H9 (cell line): ENCODE measurements around the gene TNFRSF18. TPM values are rescaled to one million over a fixed set of nuclear protein-coding genes. Genes with fewer than 3 reads are reported as not detected.

ENCODE experiments used
- DNase-seq: peaks from one replicate; pipeline ENCODE4 v3.0.0-alpha.2; 2017
- H2AFZ ChIP-seq: one replicate; pipeline ENCODE4 v1.6.1; 2013; ENCODE audit warnings: mild to moderate bottlenecking, low read length, control low read depth, moderate library complexity
- H2AK5ac ChIP-seq: 2 replicates; pipeline ENCODE4 v1.6.1; 2013; ENCODE audit warnings: low read length, control low read depth, mixed read lengths; ENCODE audit not compliant: insufficient read length
- H2BK120ac ChIP-seq: one replicate; pipeline ENCODE4 v1.6.1; 2013; ENCODE audit warnings: low read depth, mild to moderate bottlenecking, low read length, control low read depth, inconsistent platforms; ENCODE audit not compliant: poor library complexity, severe bottlenecking
- H2BK12ac ChIP-seq: 2 replicates; pipeline ENCODE4 v1.6.1; 2013; ENCODE audit warnings: low read length, control low read depth, mixed read lengths, low read depth; ENCODE audit not compliant: insufficient read length
- H2BK15ac ChIP-seq: 2 replicates; pipeline ENCODE4 v1.6.1; 2013; ENCODE audit warnings: low read depth, low read length, control low read depth
- H2BK20ac ChIP-seq: one replicate; pipeline ENCODE4 v1.6.1; 2013; ENCODE audit warnings: low read depth, mild to moderate bottlenecking, low read length, control low read depth, inconsistent platforms; ENCODE audit not compliant: poor library complexity, severe bottlenecking
- H2BK5ac ChIP-seq: 2 replicates; pipeline ENCODE4 v1.6.1; 2013; ENCODE audit warnings: low read length, control low read depth, mixed read lengths; ENCODE audit not compliant: insufficient read length
- H3K14ac ChIP-seq: 2 replicates; pipeline ENCODE4 v1.6.1; 2013; ENCODE audit warnings: low read length, control low read depth; ENCODE audit not compliant: insufficient read depth
- H3K18ac ChIP-seq: 2 replicates; pipeline ENCODE4 v1.6.1; 2013; ENCODE audit warnings: low read depth, mild to moderate bottlenecking, mixed read lengths, low read length, control low read depth; ENCODE audit not compliant: insufficient read length
- H3K23ac ChIP-seq: 2 replicates; pipeline ENCODE4 v1.6.1; 2013; ENCODE audit warnings: low read length, control low read depth, mixed read lengths, low read depth; ENCODE audit not compliant: insufficient read length
- H3K23me2 ChIP-seq: 2 replicates; pipeline ENCODE4 v1.6.1; 2013; ENCODE audit warnings: low read depth, mild to moderate bottlenecking, mixed read lengths, low read length, control low read depth; ENCODE audit not compliant: insufficient read length, poor library complexity, severe bottlenecking
- H3K27ac ChIP-seq: 2 replicates; pipeline ENCODE4 v1.5.1; 2013; ENCODE audit warnings: low read length, control low read depth, mixed read lengths, low read depth; ENCODE audit not compliant: insufficient read length
- H3K27me3 ChIP-seq: 2 replicates; pipeline ENCODE4 v1.6.1; 2013; ENCODE audit warnings: low read length, control low read depth, inconsistent platforms; ENCODE audit not compliant: insufficient read depth
- H3K4ac ChIP-seq: 2 replicates; pipeline ENCODE4 v1.6.1; 2013; ENCODE audit warnings: low read depth, mild to moderate bottlenecking, control low read depth, inconsistent platforms, low read length, moderate library complexity
- H3K4me1 ChIP-seq: 2 replicates; pipeline ENCODE4 v1.6.1; 2013; ENCODE audit warnings: low read length, control low read depth, inconsistent platforms; ENCODE audit not compliant: insufficient read depth
- H3K4me2 ChIP-seq: 2 replicates; pipeline ENCODE4 v1.6.1; 2013; ENCODE audit warnings: low read length, control low read depth, mixed read lengths; ENCODE audit not compliant: insufficient read length, insufficient read depth
- H3K56ac ChIP-seq: 2 replicates; pipeline ENCODE4 v1.6.1; 2013; ENCODE audit warnings: low read depth, mild to moderate bottlenecking, mixed read lengths, low read length, control low read depth; ENCODE audit not compliant: insufficient read length
- H3K79me1 ChIP-seq: 2 replicates; pipeline ENCODE4 v1.6.1; 2013; ENCODE audit warnings: low read depth, mild to moderate bottlenecking, moderate library complexity, low read length, control low read depth, inconsistent platforms; ENCODE audit not compliant: insufficient read depth, poor library complexity, severe bottlenecking
- H3K79me2 ChIP-seq: 2 replicates; pipeline ENCODE4 v1.6.1; 2013; ENCODE audit warnings: low read length, control low read depth, inconsistent platforms; ENCODE audit not compliant: insufficient read depth
- H3K9ac ChIP-seq: 2 replicates; pipeline ENCODE4 v1.6.1; 2013; ENCODE audit warnings: low read length, control low read depth, mixed read lengths; ENCODE audit not compliant: insufficient read length; ENCODE audit errors: extremely low read depth
- H3K9me3 ChIP-seq: one replicate; pipeline ENCODE4 v1.6.1; 2013; ENCODE audit warnings: low read depth, low read length, inconsistent platforms; ENCODE audit not compliant: control insufficient read depth
- H3T11ph ChIP-seq: one replicate; pipeline ENCODE4 v1.6.1; 2013; ENCODE audit warnings: mild to moderate bottlenecking, low read length, control low read depth, inconsistent platforms
- H4K20me1 ChIP-seq: one replicate; pipeline ENCODE4 v1.6.1; 2013; ENCODE audit not compliant: control insufficient read depth, insufficient read length, insufficient read depth
- H4K5ac ChIP-seq: 2 replicates; pipeline ENCODE4 v1.6.1; 2013; ENCODE audit warnings: low read depth, mild to moderate bottlenecking, mixed read lengths, low read length, control low read depth; ENCODE audit not compliant: insufficient read length
- H4K8ac ChIP-seq: replicated peaks from 2 replicates; pipeline ENCODE4 v1.6.1; 2013; ENCODE audit warnings: low read length, control low read depth, mixed read lengths, low read depth; ENCODE audit not compliant: insufficient read length
- H4K91ac ChIP-seq: 2 replicates; pipeline ENCODE4 v1.6.1; 2013; ENCODE audit warnings: low read depth, mild to moderate bottlenecking, moderate library complexity, mixed read lengths, low read length, control low read depth; ENCODE audit not compliant: insufficient read length
- H3K27ac Mint-ChIP-seq, 3 experiments: 2 replicates in 2 of 3; 3 replicates in 1 of 3; pipeline ENCODE4 v1.8.0; 2020 to 2021; ENCODE audit warnings: mixed read lengths in 3 of 3, mild to moderate bottlenecking in 1 of 3, moderate library complexity in 1 of 3
- H3K27me3 Mint-ChIP-seq: 2 replicates; pipeline ENCODE4 v1.8.0; 2021; ENCODE audit warnings: low read depth, mild to moderate bottlenecking, moderate library complexity, mixed read lengths
- H3K36me3 Mint-ChIP-seq, 3 experiments: 2 replicates in 2 of 3; 3 replicates in 1 of 3; pipeline ENCODE4 v1.8.0; 2020 to 2021; ENCODE audit warnings: low read depth in 3 of 3, mixed read lengths in 3 of 3; ENCODE audit not compliant: insufficient read depth in 1 of 3
- H3K4me1 Mint-ChIP-seq, 2 experiments: 2 replicates each; pipeline ENCODE4 v1.8.0; 2020; ENCODE audit warnings: mixed read lengths in 2 of 2
- H3K4me3 Mint-ChIP-seq, 2 experiments: 2 replicates in 1 of 2; 3 replicates in 1 of 2; pipeline ENCODE4 v1.8.0; 2020 to 2021; ENCODE audit warnings: mild to moderate bottlenecking in 2 of 2, mixed read lengths in 2 of 2, moderate library complexity in 1 of 2
- H3K9me3 Mint-ChIP-seq, 2 experiments: 2 replicates in 1 of 2; 3 replicates in 1 of 2; pipeline ENCODE4 v1.8.0; 2020; ENCODE audit warnings: mild to moderate bottlenecking in 2 of 2, mixed read lengths in 2 of 2, moderate library complexity in 1 of 2
- WGBS: extraction: QIAGEN DNeasy Blood & Tissue Kit; methylation state at CpG from one replicate; pipeline ENCODE4 v1.1.7; 2013; ENCODE audit warnings: missing lambda C conversion rate, low lambda C conversion rate, mixed read lengths; ENCODE audit not compliant: insufficient read length; ENCODE audit errors: extremely low coverage; 5-methylcytosine and 5-hydroxymethylcytosine counted together
- total RNA-seq: library from RNA; stranded (reverse); gene quantifications from 2 replicates; pipeline ENCODE4 v1.2.1, GENCODE V29; 2021
- TF ChIP-seq, protein P1 (sequence below): fragments of 200-600 bp; sonication (generic); conservative IDR thresholded peaks from 3 replicates; pipeline ENCODE4 v1.8.0; 2021; ENCODE audit warnings: antibody characterized with exemption, mild to moderate bottlenecking

TNFRSF18 gene
- total RNA-seq, 1 experiment from 2014 or later = 2.0 TPM

DNA sequence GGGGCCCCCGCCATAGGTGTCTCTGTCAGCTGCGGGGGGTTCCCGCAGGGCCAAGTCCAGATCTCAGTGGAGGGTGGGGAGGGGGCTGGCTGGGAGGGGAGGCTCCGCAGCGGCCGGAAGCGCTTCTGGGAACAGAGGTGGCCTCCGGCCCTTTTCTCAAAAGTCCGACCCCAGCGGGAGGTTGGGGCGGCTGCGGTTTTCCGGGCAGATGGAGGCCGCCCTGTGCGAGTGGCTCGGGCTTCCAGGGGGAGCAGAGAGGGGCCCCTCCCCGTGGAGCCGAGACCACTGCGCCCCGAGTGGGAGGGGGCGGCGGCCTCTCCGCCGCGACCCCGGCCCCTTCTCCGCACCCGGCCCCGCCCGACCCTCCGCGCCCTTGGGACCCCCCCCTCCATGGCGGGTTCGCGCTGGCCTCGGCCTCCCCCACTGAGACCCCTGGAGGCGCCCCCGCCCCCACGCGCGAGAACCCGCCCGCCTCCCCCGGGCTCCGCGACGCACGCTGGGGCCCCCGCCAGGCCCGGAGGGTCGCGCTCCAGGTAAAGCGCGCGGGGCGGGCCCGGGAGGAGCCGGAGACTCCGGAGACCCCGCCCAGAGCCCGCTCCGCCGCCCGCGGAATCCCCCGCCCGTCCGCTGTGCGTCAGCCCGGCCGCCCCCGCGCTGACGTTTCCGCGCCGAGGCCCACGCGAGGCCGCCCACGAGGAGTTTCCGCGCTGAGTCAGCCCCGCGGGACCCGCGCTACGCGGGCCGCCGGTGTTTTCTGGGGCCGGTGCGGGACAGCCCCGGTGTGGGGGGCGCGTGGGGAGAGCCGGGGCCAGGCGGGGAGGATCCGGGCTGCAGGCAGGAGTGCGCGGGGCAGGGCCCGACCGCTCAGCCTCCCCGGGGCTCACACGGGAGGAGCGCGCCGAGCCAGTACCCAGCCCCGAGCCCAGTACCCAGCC lies 5.2 kb downstream of the TNFRSF18 start:
- no peak overlapping the region for H3K56ac ChIP-seq
- H3K4me3 Mint-ChIP-seq = peak overlapping the region; percentile 50 to 66; a peak in 4 of 5 replicates
- no peak overlapping the region for H4K8ac ChIP-seq

More for the DNA sequence above, 5.2 kb downstream of the TNFRSF18 start:
- peaks cover 3% of the 10 kb centered on the region for H3K23me2 ChIP-seq
- H4K5ac ChIP-seq = no peak overlapping the region
- TF ChIP-seq, protein P1, sequence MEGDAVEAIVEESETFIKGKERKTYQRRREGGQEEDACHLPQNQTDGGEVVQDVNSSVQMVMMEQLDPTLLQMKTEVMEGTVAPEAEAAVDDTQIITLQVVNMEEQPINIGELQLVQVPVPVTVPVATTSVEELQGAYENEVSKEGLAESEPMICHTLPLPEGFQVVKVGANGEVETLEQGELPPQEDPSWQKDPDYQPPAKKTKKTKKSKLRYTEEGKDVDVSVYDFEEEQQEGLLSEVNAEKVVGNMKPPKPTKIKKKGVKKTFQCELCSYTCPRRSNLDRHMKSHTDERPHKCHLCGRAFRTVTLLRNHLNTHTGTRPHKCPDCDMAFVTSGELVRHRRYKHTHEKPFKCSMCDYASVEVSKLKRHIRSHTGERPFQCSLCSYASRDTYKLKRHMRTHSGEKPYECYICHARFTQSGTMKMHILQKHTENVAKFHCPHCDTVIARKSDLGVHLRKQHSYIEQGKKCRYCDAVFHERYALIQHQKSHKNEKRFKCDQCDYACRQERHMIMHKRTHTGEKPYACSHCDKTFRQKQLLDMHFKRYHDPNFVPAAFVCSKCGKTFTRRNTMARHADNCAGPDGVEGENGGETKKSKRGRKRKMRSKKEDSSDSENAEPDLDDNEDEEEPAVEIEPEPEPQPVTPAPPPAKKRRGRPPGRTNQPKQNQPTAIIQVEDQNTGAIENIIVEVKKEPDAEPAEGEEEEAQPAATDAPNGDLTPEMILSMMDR = no peak
- no peaks in the 10 kb centered on the region for H3K79me1 ChIP-seq
- no peak overlapping the region for H3K9ac ChIP-seq
- no peak overlapping the region for H2AFZ ChIP-seq
- H3K4me1 ChIP-seq = no peaks in the 10 kb centered on the region
- no peak overlapping the region for H2BK5ac ChIP-seq
- no peak overlapping the region for H3K27ac ChIP-seq
- WGBS = no CpG with 5 or more reads among the region's 109 CpGs
- no peaks in the 10 kb centered on the region for H4K20me1 ChIP-seq
- no peak overlapping the region for H2BK120ac ChIP-seq
- H3K9me3 ChIP-seq = no peaks in the 10 kb centered on the region
- H3K79me2 ChIP-seq = no peaks in the 10 kb centered on the region
- Mint-ChIP-seq H3K4me1 (peaks cover 3 to 4% of the 10 kb centered on the region in 2 experiments; a peak in 3 of 4 replicates), H3K27me3 (peaks cover 23% of the 10 kb centered on the region), H3K27ac (no peak overlapping the region), H3K36me3 (no peaks in the 10 kb centered on the region), H3K9me3 (no peaks in the 10 kb centered on the region; a peak in 1 of 5 replicates)
- H3K18ac ChIP-seq = no peak overlapping the region
- H3K23ac ChIP-seq = no peak overlapping the region
- H2AK5ac ChIP-seq = no peak overlapping the region
- no peak overlapping the region for H2BK12ac ChIP-seq
- no peak overlapping the region for H4K91ac ChIP-seq
- no peak overlapping the region for H2BK15ac ChIP-seq
- no peaks in the 10 kb centered on the region; the same call in 1 of the 2 replicates for H3K27me3 ChIP-seq
- no peak overlapping the region for H2BK20ac ChIP-seq
- H3T11ph ChIP-seq = no peak overlapping the region
- DNase-seq = peak; percentile 45
- no peak overlapping the region for H3K14ac ChIP-seq
- H3K4ac ChIP-seq = no peak overlapping the region
- no peak overlapping the region for H3K4me2 ChIP-seq
